OCI-LY7 (cell line): ENCODE measurements around the gene EWSR1.

Experiments
- EZH2phosphoT487 ChIP-seq: fragments of 200-600 bp; sonication (generic); IDR thresholded peaks from 2 replicates; pipeline ENCODE4 v1.6.1; 2018; ENCODE audit warnings: low read depth, borderline replicate concordance, mild to moderate bottlenecking, mixed run types, antibody characterized with exemption, low read length, moderate library complexity, mixed read lengths
- TF ChIP-seq, protein P1 (sequence below): fragments of 200-600 bp; sonication (generic); conservative IDR thresholded peaks from 2 replicates; pipeline ENCODE4 v1.5.1; 2014; ENCODE audit warnings: mild to moderate bottlenecking, antibody characterized with exemption, low read length, moderate library complexity, mixed read lengths

- TF ChIP-seq, protein P1, sequence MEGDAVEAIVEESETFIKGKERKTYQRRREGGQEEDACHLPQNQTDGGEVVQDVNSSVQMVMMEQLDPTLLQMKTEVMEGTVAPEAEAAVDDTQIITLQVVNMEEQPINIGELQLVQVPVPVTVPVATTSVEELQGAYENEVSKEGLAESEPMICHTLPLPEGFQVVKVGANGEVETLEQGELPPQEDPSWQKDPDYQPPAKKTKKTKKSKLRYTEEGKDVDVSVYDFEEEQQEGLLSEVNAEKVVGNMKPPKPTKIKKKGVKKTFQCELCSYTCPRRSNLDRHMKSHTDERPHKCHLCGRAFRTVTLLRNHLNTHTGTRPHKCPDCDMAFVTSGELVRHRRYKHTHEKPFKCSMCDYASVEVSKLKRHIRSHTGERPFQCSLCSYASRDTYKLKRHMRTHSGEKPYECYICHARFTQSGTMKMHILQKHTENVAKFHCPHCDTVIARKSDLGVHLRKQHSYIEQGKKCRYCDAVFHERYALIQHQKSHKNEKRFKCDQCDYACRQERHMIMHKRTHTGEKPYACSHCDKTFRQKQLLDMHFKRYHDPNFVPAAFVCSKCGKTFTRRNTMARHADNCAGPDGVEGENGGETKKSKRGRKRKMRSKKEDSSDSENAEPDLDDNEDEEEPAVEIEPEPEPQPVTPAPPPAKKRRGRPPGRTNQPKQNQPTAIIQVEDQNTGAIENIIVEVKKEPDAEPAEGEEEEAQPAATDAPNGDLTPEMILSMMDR, result no peak
- no peak for TF ChIP-seq EZH2phosphoT487
Observed at GRCh38 chr22:29344137-29344536, 76.1 kb downstream of the EWSR1 start.
